ENCODE results near the gene FBXO47. TPM values are rescaled to one million over a fixed set of nuclear protein-coding genes. Genes with fewer than 3 reads are reported as not detected.

FBXO47 gene
- total and polyA plus RNA-seq, 9 of the 15 experiments (the other 6 are each of a cell fraction or from before 2014, with no cell fraction given), result not detected

GRCh38 chr17:39002991-39003715 is 36.0 kb upstream of the FBXO47 start (continued):
- TF ChIP-seq CREB3L1 (IDR thresholded peaks at IDR 0.05; ENCODE audit: borderline replicate concordance, low read depth) (no peak), SRSF1 (IDR thresholded peaks at IDR 0.05; ENCODE audit: low read depth, low read length) (no peak), TBL1XR1 (IDR thresholded peaks at IDR 0.05; ENCODE audit: low read length in 2 of 2) (0 out of 4 replicates have a peak, but pooled peaks of 1 of the 2 experiments have one; percentile 37), CREM (IDR thresholded peaks at IDR 0.05; ENCODE audit: low read depth) (peak; percentile 93), ZKSCAN8 (CRISPR knock-in tag; IDR thresholded peaks at IDR 0.05) (no peak), ZNF124 (CRISPR knock-in tag; IDR thresholded peaks at IDR 0.05) (no peak), PHTF2 (CRISPR knock-in tag; IDR thresholded peaks at IDR 0.05) (no peak), ZNF263 (CRISPR knock-in tag; IDR thresholded peaks at IDR 0.05; ENCODE audit: borderline replicate concordance) (peak; percentile 95), FOXJ2 (tag; IDR thresholded peaks at IDR 0.05) (peak; percentile 55; the same call in 1 of the 2 replicates), DDX20 (tag; IDR thresholded peaks at IDR 0.05; ENCODE audit: low read depth) (0 out of 2 replicates have a peak, but pooled peaks have one; percentile 23), L3MBTL2 (IDR thresholded peaks at IDR 0.05) (peak; percentile 66), ZNF24 (IDR thresholded peaks at IDR 0.05) (peak; percentile 47; the same call in 1 of the 2 replicates), HDAC3 (IDR thresholded peaks at IDR 0.05; ENCODE audit: borderline replicate concordance, partially characterized antibody) (no peak), ZNF551 (CRISPR knock-in tag; IDR thresholded peaks at IDR 0.05) (no peak), RCOR1 (IDR thresholded peaks at IDR 0.05; ENCODE audit: borderline replicate concordance in 1 of 2, low read depth in 2 of 2, low read length in 2 of 2) (peak in 1 of 2 experiments; percentile 66; a peak in 2 of 4 replicates), ZBTB26 (CRISPR knock-in tag; IDR thresholded peaks at IDR 0.05) (peak; percentile 90), ZNF764 (CRISPR knock-in tag; IDR thresholded peaks at IDR 0.05; ENCODE audit: low read depth) (no peak), MCM7 (IDR thresholded peaks at IDR 0.05) (no peak), HMGN3 (IDR thresholded peaks at IDR 0.05; ENCODE audit: borderline replicate concordance, extremely low read depth, insufficient read length, low read depth, low read length) (no peak), ELF2 (CRISPR knock-in tag; IDR thresholded peaks at IDR 0.05) (0 out of 2 replicates have a peak, but pooled peaks have one; percentile 23), CEBPG (CRISPR knock-in tag; IDR thresholded peaks at IDR 0.05) (peak; percentile 88), CEBPG (tag; conservative IDR thresholded peaks at IDR 0.05 in 1 of 2, IDR thresholded peaks at IDR 0.05 in 1 of 2) (peak; percentile 36 to 84; a peak in 3 of 4 replicates)
- TF ChIP-seq, protein P1, sequence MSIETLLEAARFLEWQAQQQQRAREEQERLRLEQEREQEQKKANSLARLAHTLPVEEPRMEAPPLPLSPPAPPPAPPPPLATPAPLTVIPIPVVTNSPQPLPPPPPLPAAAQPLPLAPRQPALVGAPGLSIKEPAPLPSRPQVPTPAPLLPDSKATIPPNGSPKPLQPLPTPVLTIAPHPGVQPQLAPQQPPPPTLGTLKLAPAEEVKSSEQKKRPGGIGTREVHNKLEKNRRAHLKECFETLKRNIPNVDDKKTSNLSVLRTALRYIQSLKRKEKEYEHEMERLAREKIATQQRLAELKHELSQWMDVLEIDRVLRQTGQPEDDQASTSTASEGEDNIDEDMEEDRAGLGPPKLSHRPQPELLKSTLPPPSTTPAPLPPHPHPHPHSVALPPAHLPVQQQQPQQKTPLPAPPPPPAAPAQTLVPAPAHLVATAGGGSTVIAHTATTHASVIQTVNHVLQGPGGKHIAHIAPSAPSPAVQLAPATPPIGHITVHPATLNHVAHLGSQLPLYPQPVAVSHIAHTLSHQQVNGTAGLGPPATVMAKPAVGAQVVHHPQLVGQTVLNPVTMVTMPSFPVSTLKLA (conservative IDR thresholded peaks at IDR 0.05), result peak in 1 of 2 experiments; percentile 33; a peak in 1 of 4 replicates

All from K562 (cell line).